NCI-H748 (cell line): Measurements from ENCODE around the gene VASN.
"Not testable (repeated sequence)": the region's sequence is repeated elsewhere in the genome, so short reads cannot be mapped to it uniquely, and the experiment has no call there.

Source experiments
- DNase-seq: peaks from one replicate; lab custom pipeline; 2025; ENCODE audit not compliant: unreplicated experiment; lab: John Stamatoyannopoulos, UW

VASN gene

GRCh38 chr16:4383591-4384444 lies 12.2 kb downstream of the VASN start:
- no peak for DNase-seq

GRCh38 chr16:4384509-4384942 lies 12.9 kb downstream of the VASN start:
- no peak for DNase-seq

DNA sequence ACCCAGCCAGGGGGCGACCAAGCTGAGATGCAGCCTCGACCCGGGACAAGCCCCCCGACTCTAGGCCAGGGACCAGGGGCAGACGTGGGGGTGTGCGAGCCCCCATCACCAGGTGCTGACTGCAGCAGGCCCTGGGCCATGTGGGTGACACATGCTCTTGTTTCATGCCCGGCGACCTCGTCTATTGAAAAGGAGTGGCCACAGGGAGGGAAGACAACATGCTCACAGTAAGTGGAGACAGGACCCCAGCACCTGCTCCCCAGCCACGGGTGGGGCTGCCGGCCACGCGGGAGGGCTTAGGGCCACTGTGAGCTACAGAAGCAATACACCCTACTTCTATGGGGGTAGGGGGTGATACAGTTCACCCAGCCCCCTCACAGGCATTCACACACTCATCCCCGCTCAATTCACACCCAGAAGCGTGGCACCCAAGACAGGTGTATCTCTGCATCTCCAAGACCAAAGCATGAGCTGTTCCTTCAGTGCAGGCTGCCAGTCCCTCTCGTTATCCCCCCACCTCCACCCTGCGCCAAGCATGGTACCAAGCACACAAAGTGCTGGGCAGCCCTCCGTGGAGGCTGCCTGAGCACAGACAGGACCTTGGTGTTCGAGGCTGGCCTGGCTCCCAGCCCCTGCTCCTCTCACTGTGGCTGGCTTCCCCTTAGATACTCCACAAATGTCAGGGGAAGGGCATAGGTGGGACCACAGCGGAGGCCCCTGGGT lies 13.6 kb downstream of the VASN start:
- no peak for DNase-seq

DNA sequence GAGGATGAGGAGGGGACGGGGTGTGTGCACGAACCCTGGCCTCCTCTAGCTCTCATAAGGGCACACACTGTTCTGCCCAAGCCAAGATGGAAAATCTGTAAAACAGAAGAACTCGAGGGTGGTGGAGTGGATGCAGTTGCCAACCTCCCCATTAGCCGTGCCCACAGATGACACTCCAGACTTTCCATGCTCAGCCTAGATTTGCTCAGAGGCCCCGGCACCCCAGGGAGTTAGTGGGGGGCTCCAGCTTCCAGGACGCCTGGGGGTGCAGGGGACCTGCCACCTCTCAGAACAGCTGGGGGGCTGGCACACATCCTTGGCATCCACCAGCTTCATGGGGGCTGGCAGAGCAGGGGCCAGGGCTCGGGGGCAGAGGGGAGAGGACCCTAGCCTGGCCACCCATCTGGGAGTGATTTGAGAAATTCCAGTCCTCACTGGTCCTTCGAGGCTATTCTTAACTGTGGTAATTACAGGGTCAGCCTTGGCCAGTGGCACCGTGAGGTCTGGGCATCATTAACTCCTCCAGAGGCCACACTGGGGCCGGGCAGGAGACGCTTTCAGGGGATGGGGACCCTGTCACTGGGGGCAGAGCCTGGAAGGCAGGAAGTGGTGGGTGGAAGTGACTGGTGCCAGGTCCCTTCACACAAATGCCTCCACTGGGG lies 14.3 kb downstream of the VASN start:
- DNase-seq = no peak

GRCh38 chr16:4386451-4386805 lies 14.8 kb downstream of the VASN start:
- no peak for DNase-seq

DNA sequence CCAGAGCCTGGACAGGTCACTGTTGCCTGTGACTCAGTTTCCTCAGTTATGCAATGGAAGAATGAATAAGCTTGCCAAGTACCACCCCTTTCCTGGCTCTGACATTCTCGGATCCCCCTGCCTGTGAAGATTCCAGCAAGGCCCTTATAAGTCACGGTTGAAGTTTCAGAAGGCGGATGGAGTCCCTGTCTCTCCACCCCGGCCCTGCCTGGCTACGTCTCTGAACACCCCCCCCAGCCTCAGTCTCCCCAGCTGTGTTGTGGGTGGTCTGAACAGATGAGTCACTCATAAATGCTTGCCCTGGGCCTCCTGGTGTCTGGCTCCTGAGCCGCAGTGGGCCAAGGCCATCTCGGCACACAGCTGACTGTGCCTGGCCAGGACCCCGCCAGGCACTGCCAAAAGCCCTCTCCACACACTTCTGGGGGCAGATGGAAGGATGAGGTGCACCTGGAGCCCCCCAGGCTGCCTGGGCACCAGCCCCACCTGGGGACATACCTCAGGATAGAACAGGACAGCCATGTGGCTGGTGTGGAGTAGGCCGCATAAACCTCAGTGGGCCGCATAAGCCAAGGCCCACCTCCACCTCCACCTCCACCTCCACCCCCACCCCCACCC lies 15.4 kb downstream of the VASN start:
- DNase-seq = no peak

DNA sequence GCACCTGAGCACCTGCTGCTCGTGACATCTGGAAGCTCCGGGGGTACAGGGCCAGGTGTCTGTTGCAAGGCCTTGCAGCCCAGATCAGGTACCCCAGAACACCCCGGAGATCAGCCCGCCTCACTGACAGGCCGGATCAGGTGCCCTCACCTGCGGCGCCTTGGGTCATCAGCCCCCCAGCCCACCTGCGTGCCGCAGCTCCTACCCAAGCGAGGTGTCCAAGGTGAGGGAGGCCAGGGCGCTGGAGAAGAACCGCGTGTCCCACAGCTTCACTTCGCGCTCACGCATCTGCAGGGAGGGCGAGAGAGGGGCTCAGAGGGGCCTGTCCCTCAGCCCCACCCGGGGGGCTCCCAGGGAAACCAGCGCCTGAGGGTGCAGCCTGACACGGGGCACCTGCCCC lies 16.1 kb downstream of the VASN start:
- no peak for DNase-seq

DNA sequence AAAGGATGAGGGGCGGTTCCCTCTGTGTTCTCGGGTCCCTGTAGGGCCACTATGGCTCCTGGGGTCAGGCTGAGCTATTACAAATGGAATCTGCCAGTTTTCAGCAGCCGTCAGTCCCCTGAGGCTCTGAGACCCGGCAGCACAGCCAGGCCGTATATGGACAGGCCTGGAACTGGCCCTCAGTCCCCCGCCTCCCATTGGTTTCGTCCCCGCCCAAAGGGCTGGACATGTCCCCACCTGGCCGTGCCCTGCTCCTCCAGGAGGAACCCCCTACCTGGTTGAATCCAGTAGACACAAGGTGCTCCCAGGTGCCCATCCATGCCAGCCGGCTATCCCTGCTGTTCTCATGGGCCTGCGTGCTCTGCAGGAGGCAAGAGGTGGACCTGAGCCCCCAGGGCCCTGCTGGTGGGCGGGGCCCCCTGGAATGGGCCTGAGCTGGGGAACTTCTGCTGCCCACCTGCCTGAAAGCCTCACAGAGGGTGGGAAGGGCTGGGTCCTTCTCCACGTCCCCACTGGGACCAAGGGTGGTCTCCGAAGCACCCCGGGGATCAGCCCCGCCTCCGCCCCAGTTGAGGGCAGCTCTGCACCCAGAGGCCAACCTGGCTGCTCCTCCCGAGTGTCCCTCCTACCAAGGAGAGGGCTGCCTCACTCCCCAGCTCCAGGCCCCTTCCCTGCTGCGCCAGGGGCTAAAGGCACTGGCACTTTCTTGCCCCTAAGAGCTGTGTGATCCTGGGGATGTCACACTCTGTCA lies 16.8 kb downstream of the VASN start:
- DNase-seq = no peak

GRCh38 chr16:4389051-4389955 lies 17.7 kb downstream of the VASN start:
- DNase-seq = no peak

DNA sequence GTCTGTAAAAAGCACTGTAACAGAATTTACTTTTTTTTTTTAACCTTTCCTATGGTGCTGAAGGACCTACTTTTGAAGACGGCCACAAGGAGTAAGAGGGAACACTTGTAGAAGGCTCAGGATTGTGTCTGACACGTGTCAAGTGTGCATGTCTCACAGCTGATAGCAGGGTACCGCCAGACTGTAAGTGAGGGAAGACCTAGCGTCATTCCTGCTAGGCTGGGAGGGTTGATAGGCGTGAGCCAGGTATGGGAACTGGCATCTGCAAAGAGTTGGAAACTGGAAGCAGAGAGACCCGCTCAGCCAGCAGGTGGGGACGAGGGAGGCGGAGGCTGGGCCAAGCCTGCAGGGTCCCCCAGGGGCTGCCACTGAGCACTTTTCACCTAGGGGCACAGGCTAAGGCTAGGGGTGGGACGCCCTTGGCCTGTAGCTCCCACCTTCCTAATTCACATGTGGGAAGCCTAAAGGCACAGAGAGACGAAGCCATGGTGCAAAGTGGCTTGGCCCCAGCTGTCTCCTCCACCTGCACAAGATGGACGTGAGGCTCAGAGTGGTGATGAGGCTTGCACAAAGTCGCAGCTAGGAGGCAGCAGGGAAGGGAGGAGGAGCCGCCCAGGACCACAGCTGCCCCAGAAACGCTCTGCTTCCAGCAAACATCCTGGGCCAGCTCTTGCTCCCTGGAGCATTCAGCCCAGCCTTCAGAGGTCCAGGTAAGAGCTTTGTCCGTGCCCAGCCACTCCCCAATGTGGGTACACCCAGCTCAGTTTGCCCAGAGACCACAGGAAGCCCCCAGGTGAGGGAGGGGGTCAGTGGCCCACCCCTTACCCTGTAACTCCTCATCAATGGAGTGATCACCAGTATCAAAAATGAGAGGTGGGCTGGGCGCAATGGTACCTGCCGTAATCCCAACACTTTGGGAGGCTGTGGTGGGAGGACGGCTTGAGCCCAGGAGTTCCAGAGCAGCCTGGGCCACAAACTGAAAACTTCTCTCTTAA lies 18.9 kb downstream of the VASN start:
- no peak for DNase-seq

DNA sequence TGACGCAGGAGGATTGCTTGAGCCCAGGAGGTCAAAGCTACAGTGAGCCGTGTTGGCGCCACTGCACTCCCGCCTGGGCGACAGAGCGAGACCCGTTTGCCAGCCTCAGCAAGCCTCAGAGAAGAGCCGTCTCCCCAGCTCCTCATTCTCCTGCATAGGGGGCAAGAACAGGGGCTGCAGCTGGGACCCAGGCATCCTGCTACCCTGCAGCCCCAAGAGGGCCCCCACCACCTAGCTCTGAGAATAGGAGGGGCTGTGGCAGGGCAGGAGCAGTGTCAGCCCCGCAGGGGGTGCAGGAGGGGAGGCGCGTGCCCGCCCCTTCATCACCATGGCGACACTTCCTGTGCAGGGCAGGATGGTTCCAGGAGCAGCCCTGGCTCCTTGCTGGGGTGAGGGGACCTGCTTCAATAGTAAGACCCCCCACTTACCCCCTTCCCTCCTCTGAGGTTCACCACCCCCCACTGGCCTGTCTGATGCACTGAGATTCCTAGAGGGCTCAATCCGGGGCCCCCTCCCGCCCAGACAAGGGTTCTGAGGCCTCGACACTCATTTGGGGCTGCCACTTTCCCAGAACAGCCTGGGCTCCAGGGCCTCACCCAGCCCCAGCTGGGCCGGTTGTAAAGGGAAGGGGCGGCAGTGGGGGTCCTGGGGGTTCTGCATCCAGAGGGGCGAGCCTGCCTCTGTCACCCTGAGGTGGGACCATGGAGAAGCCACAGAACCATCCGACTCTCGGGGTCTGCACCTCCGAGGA lies 20.2 kb downstream of the VASN start:
- DNase-seq = no peak

GRCh38 chr16:4392382-4393239 lies 21.0 kb downstream of the VASN start:
- no peak for DNase-seq

GRCh38 chr16:4393240-4393600 lies 21.6 kb downstream of the VASN start:
- DNase-seq = no peak

DNA sequence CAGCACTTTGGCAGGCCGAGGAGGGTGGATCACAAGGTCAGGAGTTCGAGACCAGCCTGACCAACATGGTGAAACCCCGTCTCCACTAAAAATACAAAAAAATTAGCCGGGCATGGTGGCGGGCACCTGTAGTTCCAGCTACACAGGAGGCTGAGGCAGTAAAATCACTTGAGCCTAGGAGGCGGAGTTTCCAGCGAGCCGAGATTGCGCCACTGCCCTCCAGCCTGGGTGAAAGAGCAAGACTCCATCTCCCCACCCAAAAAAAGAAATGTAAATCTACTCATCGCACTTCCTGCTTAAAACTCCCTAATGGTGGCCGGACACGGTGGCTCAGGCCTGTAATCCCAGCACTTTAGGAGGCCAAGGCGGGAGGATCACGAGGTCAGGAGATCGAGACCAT lies 22.2 kb downstream of the VASN start:
- not testable (repeated sequence) for DNase-seq

DNA sequence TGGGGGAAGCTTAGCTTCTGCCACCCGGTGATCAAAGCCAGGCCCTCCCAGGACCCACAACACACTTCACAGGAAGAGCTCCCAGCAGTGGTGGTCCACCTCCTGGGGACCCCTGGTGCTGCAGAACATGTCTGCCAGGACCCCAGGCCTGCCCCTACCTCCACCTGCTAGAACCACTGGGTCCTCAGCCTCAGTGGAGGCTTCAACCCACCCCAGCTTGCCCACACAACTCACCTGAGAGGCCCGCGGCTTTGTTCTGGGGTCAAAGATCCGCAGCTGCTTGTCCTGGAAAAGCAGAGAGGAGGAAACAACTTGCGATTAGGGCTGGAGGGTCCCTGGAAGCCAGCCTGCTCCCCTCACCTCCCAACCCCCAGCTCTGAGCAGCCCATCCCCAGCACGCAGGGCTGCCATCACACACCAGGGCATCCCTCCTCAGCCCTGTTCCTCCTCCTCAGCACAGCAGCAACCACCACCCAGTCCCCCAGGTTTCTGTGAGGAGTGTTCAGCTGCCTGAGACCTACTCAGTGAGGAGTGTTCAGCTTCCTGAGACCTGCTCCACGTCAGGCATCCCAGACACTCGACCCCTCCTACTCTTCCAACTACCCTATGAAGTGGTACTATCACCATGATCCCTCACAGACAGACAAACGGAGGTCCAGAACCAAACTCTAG lies 23.5 kb downstream of the VASN start:
- no peak for DNase-seq

DNA sequence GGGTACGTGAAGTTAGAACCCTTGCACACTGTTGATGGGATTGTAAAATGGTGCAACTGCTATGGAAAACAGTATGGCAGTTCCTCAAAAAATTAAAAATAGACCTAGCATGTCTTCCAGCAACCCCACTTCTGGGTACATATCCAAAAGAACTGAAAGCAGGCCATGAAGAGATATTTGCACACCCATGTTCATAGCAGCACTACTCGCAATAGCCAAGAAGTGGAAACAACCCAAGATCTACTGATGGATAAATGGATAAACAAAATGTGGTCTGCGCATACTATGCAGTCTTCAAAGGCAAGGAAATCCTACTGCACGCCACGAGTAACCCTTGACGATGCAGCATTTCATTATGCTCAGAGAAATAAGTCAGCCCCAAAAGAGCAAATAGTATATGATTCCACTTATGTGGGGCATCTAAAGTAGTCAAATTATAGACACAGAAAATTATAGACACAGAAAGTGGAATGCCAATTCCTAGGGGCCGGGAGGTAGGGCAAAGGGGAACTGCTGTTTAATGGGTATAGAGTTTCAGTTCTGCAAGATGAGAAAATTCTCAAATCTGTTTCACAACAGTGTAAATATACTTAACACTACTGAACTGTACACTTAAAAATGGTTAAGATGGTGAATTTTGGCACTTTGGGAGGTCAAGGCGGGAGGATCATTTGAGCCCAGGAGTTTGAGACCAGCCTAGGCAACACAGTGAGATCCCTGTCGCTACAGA lies 27.5 kb downstream of the VASN start:
- DNase-seq = no peak
